A172 (cell line): ENCODE data around the gene COMMD9. TPM values are rescaled to one million over a fixed set of nuclear protein-coding genes. Genes with fewer than 3 reads are reported as not detected.

Source experiments
- DNase-seq: peaks from one replicate; pipeline ENCODE4 v3.0.0-alpha.2; 2015; ENCODE audit warnings: low spot score
- total RNA-seq: library from RNA; depleted of rRNA; stranded (reverse); fragments of >200 nt; shearing (Covaris generic); gene quantifications from 2 replicates; pipeline ENCODE4 v1.2.3, GENCODE V29; 2014; rRNA removed

Gene COMMD9
- total RNA-seq, 1 experiment from 2014 or later = 121 TPM

- no peak for DNase-seq
Observed at GRCh38 chr11:36224209-36224882, 64.9 kb downstream of the COMMD9 start.

GRCh38 chr11:36222831-36223635, 66.2 kb downstream of the COMMD9 start:
- DNase-seq = peak; percentile 26

Other genes starting within 250 kb of the COMMD9 start
- gene PRR5L, start 6.9 kb upstream of the COMMD9 start, total RNA-seq = 2.5 and 5.3 TPM in 2 replicates
- 6.9 and 7.7 TPM in 2 replicates for gene TRAF6, start 220.8 kb upstream of the COMMD9 start, total RNA-seq